Uterus (tissue), 4 donors: ENCODE data around the gene KIF26A. TPM values are rescaled to one million over a fixed set of nuclear protein-coding genes. Genes with fewer than 3 reads are reported as not detected.

Experiments
- DNase-seq, 2 donors: peaks; one replicate each; pipeline ENCODE4 v3.0.0-alpha.2; 2019 to 2020
- H3K27ac ChIP-seq, 2 donors: fragments of 200-600 bp; sonication (generic); 1 replicate in 1 of 2; 2 replicates in 1 of 2; pipeline ENCODE4 v1.5.1; 2016 to 2018
- H3K27me3 ChIP-seq, 2 donors: fragments of 200-600 bp; sonication (generic); one replicate each; pipeline ENCODE4 v1.5.1; 2018 to 2019; ENCODE audit warnings: control low read depth in 1 of 2
- H3K36me3 ChIP-seq, 2 donors: fragments of 200-600 bp; sonication (generic); one replicate each; pipeline ENCODE4 v1.5.1; 2019; ENCODE audit warnings: control low read depth in 1 of 2
- H3K4me1 ChIP-seq, 2 donors: fragments of 200-600 bp; sonication (generic); one replicate each; pipeline ENCODE4 v1.5.1; 2018 to 2019; ENCODE audit warnings: control low read depth in 1 of 2
- H3K4me3 ChIP-seq, 2 donors: fragments of 200-600 bp; sonication (generic); 1 replicate in 1 of 2; 2 replicates in 1 of 2; pipeline ENCODE4 v1.5.1; 2018 to 2019; ENCODE audit warnings: mild to moderate bottlenecking in 1 of 2
- H3K9me3 ChIP-seq, 2 donors: fragments of 200-600 bp; sonication (generic); one replicate each; pipeline ENCODE4 v1.5.1; 2019; ENCODE audit warnings: control low read depth in 1 of 2
- POLR2A ChIP-seq, 2 donors: fragments of 450-650 bp; IDR thresholded peaks; one replicate each; pipeline ENCODE4 v1.6.1; 2016; ENCODE audit warnings: antibody characterized with exemption in 2 of 2, mild to moderate bottlenecking in 1 of 2, moderate library complexity in 1 of 2
- intact Hi-C: fragments of 100-400 bp; cut with DNase I; formaldehyde crosslinking; loops from one replicate; pipeline ENCODE4 v1.15.1; 2023; ENCODE audit warnings: low total_unique reads
- total RNA-seq, 4 donors: library from RNA; depleted of rRNA in 3 of 4; stranded (reverse); fragments of >200 nt in 3 of 4; gene quantifications; one replicate each; pipeline versions ENCODE4 v1.1.0 to v1.2.4, GENCODE V29; 2014 to 2023
- TF ChIP-seq, protein P1 (sequence below), 4 experiments: fragments of 200-600 bp in 2 of 4; fragments of 450-650 bp in 2 of 4; sonication (generic) in 2 of 4; IDR thresholded peaks; one replicate each; pipeline ENCODE4 v1.5.1; 2016 to 2019; ENCODE audit warnings: antibody characterized with exemption in 4 of 4, mild to moderate bottlenecking in 2 of 4, moderate library complexity in 1 of 4
- donor health status: DM: yes; HTN: yes; CAD: no.

KIF26A gene
- total RNA-seq, 4 donors from 2014 or later, result 4.1 to 10.5 (median 7.5) TPM

DNA sequence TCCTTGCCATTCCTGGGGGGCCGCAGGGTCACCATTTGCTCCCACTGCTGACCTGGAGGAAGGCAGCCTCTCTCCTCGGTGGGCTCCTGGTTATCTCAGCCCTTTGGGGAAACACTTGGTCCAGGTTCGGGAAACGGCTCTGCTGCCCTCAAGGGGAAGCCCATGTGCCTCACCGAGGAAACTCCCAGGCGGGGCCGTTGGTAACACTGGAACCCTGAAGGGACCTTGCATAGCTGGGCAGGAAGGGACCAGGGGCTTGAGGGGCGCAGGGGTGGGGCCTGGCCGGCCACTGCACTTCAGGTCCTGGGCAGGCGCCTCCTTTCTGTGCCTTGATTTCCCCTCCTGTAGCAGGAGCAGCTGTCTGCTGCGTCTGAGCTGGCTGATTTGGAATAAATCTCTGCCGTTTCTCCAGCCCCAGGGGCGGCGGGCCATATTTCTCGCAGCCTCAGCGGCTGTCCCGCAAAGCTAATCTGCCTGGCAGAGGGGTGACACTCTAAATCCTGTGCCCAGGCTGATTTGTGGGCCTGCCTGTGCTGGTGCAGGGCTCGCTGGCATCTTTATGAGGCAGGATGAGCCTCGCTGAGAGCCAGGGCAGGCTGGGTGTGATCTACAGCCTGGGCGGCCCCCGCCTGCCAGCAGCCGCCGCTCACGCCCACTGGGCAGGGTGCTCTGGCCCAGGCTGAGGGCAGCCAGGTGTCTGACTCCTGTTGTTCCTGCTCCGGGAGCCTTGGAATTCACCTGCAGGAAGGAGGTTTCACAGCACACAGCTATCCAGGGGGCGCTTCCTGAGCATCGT is 49.7 kb downstream of the KIF26A start:
- no peak for DNase-seq
- no peaks in the 10 kb centered on the region for H3K27me3 ChIP-seq
- intact Hi-C loops, result no loop called here
- TF ChIP-seq, protein P1, sequence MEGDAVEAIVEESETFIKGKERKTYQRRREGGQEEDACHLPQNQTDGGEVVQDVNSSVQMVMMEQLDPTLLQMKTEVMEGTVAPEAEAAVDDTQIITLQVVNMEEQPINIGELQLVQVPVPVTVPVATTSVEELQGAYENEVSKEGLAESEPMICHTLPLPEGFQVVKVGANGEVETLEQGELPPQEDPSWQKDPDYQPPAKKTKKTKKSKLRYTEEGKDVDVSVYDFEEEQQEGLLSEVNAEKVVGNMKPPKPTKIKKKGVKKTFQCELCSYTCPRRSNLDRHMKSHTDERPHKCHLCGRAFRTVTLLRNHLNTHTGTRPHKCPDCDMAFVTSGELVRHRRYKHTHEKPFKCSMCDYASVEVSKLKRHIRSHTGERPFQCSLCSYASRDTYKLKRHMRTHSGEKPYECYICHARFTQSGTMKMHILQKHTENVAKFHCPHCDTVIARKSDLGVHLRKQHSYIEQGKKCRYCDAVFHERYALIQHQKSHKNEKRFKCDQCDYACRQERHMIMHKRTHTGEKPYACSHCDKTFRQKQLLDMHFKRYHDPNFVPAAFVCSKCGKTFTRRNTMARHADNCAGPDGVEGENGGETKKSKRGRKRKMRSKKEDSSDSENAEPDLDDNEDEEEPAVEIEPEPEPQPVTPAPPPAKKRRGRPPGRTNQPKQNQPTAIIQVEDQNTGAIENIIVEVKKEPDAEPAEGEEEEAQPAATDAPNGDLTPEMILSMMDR (IDR thresholded peaks at IDR 0.05), result no peak
- TF ChIP-seq POLR2A (IDR thresholded peaks at IDR 0.05), result no peak
- no peaks in the 10 kb centered on the region for H3K9me3 ChIP-seq
- no peaks in the 10 kb centered on the region for H3K36me3 ChIP-seq
- H3K27ac ChIP-seq, result no peak overlapping the region
- no peaks in the 10 kb centered on the region for H3K4me1 ChIP-seq
- H3K4me3 ChIP-seq, result no peak overlapping the region

DNA sequence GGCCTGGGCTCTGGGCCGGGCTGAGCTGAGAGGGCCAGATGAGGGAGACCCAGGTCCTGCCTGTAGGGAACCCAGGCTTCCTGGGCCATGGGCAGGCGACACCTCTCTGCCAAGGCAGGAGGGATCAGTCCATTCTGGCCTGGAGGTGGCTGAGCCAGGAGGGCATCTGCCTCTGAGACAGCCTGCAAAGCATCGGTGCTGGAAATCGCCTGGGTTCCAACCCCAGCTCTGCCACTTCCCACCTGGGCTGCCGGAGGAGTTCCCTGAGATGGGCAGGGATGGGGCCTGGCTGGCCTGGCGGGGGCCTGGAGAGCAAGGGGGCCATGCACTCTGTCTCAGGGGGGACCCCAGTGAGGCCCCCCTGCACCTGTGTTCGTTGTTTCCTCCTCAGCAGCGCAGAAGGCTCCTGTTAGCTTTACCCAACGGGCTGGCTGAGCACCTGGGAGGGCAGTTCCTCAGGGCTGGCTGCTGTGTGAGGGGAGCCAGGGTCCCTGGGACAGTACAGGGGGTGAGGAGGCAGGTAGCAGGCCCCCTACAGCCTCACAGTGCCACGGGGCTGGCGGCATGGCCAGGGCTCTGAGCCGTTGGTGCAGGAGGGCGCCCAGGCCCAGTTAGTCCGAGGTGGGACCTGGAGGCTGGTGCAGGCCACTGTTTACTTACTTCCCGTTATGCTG is 50.5 kb downstream of the KIF26A start:
- H3K4me3 ChIP-seq, result no peak overlapping the region
- H3K9me3 ChIP-seq, result no peaks in the 10 kb centered on the region
- H3K27me3 ChIP-seq, result no peaks in the 10 kb centered on the region
- no peaks in the 10 kb centered on the region for H3K36me3 ChIP-seq
- H3K27ac ChIP-seq, result no peak overlapping the region
- TF ChIP-seq, protein P1 (IDR thresholded peaks at IDR 0.05), result no peak
- TF ChIP-seq POLR2A (IDR thresholded peaks at IDR 0.05), result no peak
- H3K4me1 ChIP-seq, result no peaks in the 10 kb centered on the region
- no peak for DNase-seq
- intact Hi-C loops, result no loop called here

DNA sequence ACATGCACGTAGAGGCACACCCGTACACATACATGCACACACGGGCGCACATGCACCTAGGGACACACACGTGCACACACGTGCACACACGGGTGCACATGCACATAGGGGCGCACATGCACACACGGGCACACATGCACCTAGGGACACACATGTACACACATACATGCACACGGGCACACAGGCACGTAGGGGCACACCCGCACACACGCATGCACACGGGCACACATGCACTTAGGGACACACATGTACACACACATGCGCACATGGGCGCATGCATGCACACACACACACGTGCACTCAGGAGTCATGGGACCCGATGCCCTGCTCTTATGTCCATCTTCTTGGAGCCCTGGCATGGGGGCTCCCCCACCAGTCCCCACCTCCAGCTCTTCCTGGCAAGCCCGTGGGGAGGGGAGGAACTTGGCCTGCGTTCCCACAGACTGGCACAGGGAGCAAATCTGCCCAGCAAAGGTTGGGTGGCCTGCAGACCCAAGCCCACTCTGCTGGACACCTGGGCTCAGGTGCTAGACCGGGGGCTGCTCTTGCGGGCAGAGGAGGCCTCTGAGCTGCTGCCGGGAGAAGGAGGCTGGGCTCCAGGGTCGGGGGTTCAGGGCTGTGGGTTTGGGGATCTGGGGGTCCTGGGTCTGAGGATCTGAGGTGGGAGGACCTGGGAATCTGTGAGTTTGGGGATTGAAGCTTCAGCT is 51.4 kb downstream of the KIF26A start:
- intact Hi-C loops, result no loop called here
- H3K27me3 ChIP-seq, result no peaks in the 10 kb centered on the region
- no peaks in the 10 kb centered on the region for H3K4me1 ChIP-seq

DNA sequence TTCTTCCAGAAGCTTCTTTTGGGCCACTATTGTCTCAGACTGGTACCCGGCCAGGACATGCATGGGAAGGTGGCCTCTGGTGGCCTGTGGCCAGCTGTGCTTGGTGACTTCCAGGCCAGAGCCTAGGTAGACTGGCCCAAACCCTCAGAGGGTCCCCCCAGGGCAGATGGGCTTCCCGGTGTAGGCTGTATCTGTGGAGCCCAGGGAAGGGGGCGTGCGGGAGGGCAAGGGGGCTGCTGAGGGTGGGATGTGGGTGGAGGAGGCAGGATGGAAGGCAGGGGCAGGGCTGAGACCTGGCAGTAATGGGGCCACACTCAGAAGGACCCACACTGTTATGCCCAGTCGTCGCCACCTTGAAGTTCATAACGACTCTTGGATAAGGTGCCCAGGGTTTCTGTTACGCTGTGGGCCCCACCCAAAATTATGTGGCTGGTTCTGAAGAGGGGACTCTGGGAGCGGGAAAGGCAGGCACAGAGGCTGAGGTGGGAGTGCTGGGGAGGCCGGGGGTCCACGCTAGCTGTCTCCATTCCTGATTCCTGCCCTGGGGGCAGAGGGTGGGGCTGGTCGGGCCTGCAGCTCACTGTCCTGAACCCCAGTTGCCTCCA is 52.1 kb downstream of the KIF26A start:
- no peak overlapping the region for H3K4me3 ChIP-seq
- DNase-seq, result no peak
- H3K9me3 ChIP-seq, result no peaks in the 10 kb centered on the region
- intact Hi-C loops, result no loop called here
- no peaks in the 10 kb centered on the region for H3K27me3 ChIP-seq
- H3K36me3 ChIP-seq, result no peaks in the 10 kb centered on the region
- no peaks in the 10 kb centered on the region for H3K4me1 ChIP-seq
- no peak overlapping the region for H3K27ac ChIP-seq
- TF ChIP-seq POLR2A (IDR thresholded peaks at IDR 0.05), result no peak
- TF ChIP-seq, protein P1 (IDR thresholded peaks at IDR 0.05), result no peak

More for the DNA sequence above, 51.4 kb downstream of the KIF26A start:
- Histone ChIP-seq H3K27ac (no peak overlapping the region), H3K4me3 (no peak overlapping the region), H3K9me3 (no peaks in the 10 kb centered on the region), H3K36me3 (no peaks in the 10 kb centered on the region)
- TF ChIP-seq POLR2A (IDR thresholded peaks at IDR 0.05), result no peak
- TF ChIP-seq, protein P1 (IDR thresholded peaks at IDR 0.05), result no peak
- no peak for DNase-seq
